H9 (cell line): ENCODE measurements around the gene CDCP2. TPM values are rescaled to one million over a fixed set of nuclear protein-coding genes. Genes with fewer than 3 reads are reported as not detected.

ENCODE experiments used
- DNase-seq: peaks from one replicate; pipeline ENCODE4 v3.0.0-alpha.2; 2017
- H2AFZ ChIP-seq: one replicate; pipeline ENCODE4 v1.6.1; 2013; ENCODE audit warnings: mild to moderate bottlenecking, low read length, control low read depth, moderate library complexity
- H2AK5ac ChIP-seq: 2 replicates; pipeline ENCODE4 v1.6.1; 2013; ENCODE audit warnings: low read length, control low read depth, mixed read lengths; ENCODE audit not compliant: insufficient read length
- H2BK120ac ChIP-seq: one replicate; pipeline ENCODE4 v1.6.1; 2013; ENCODE audit warnings: low read depth, mild to moderate bottlenecking, low read length, control low read depth, inconsistent platforms; ENCODE audit not compliant: poor library complexity, severe bottlenecking
- H2BK12ac ChIP-seq: 2 replicates; pipeline ENCODE4 v1.6.1; 2013; ENCODE audit warnings: low read length, control low read depth, mixed read lengths, low read depth; ENCODE audit not compliant: insufficient read length
- H2BK15ac ChIP-seq: 2 replicates; pipeline ENCODE4 v1.6.1; 2013; ENCODE audit warnings: low read depth, low read length, control low read depth
- H2BK20ac ChIP-seq: one replicate; pipeline ENCODE4 v1.6.1; 2013; ENCODE audit warnings: low read depth, mild to moderate bottlenecking, low read length, control low read depth, inconsistent platforms; ENCODE audit not compliant: poor library complexity, severe bottlenecking
- H2BK5ac ChIP-seq: 2 replicates; pipeline ENCODE4 v1.6.1; 2013; ENCODE audit warnings: low read length, control low read depth, mixed read lengths; ENCODE audit not compliant: insufficient read length
- H3K14ac ChIP-seq: 2 replicates; pipeline ENCODE4 v1.6.1; 2013; ENCODE audit warnings: low read length, control low read depth; ENCODE audit not compliant: insufficient read depth
- H3K18ac ChIP-seq: 2 replicates; pipeline ENCODE4 v1.6.1; 2013; ENCODE audit warnings: low read depth, mild to moderate bottlenecking, mixed read lengths, low read length, control low read depth; ENCODE audit not compliant: insufficient read length
- H3K23ac ChIP-seq: 2 replicates; pipeline ENCODE4 v1.6.1; 2013; ENCODE audit warnings: low read length, control low read depth, mixed read lengths, low read depth; ENCODE audit not compliant: insufficient read length
- H3K23me2 ChIP-seq: 2 replicates; pipeline ENCODE4 v1.6.1; 2013; ENCODE audit warnings: low read depth, mild to moderate bottlenecking, mixed read lengths, low read length, control low read depth; ENCODE audit not compliant: insufficient read length, poor library complexity, severe bottlenecking
- H3K27ac ChIP-seq: 2 replicates; pipeline ENCODE4 v1.5.1; 2013; ENCODE audit warnings: low read length, control low read depth, mixed read lengths, low read depth; ENCODE audit not compliant: insufficient read length
- H3K27me3 ChIP-seq: 2 replicates; pipeline ENCODE4 v1.6.1; 2013; ENCODE audit warnings: low read length, control low read depth, inconsistent platforms; ENCODE audit not compliant: insufficient read depth
- H3K4ac ChIP-seq: 2 replicates; pipeline ENCODE4 v1.6.1; 2013; ENCODE audit warnings: low read depth, mild to moderate bottlenecking, control low read depth, inconsistent platforms, low read length, moderate library complexity
- H3K4me1 ChIP-seq: 2 replicates; pipeline ENCODE4 v1.6.1; 2013; ENCODE audit warnings: low read length, control low read depth, inconsistent platforms; ENCODE audit not compliant: insufficient read depth
- H3K4me2 ChIP-seq: 2 replicates; pipeline ENCODE4 v1.6.1; 2013; ENCODE audit warnings: low read length, control low read depth, mixed read lengths; ENCODE audit not compliant: insufficient read length, insufficient read depth
- H3K56ac ChIP-seq: 2 replicates; pipeline ENCODE4 v1.6.1; 2013; ENCODE audit warnings: low read depth, mild to moderate bottlenecking, mixed read lengths, low read length, control low read depth; ENCODE audit not compliant: insufficient read length
- H3K79me1 ChIP-seq: 2 replicates; pipeline ENCODE4 v1.6.1; 2013; ENCODE audit warnings: low read depth, mild to moderate bottlenecking, moderate library complexity, low read length, control low read depth, inconsistent platforms; ENCODE audit not compliant: insufficient read depth, poor library complexity, severe bottlenecking
- H3K79me2 ChIP-seq: 2 replicates; pipeline ENCODE4 v1.6.1; 2013; ENCODE audit warnings: low read length, control low read depth, inconsistent platforms; ENCODE audit not compliant: insufficient read depth
- H3K9ac ChIP-seq: 2 replicates; pipeline ENCODE4 v1.6.1; 2013; ENCODE audit warnings: low read length, control low read depth, mixed read lengths; ENCODE audit not compliant: insufficient read length; ENCODE audit errors: extremely low read depth
- H3K9me3 ChIP-seq: one replicate; pipeline ENCODE4 v1.6.1; 2013; ENCODE audit warnings: low read depth, low read length, inconsistent platforms; ENCODE audit not compliant: control insufficient read depth
- H3T11ph ChIP-seq: one replicate; pipeline ENCODE4 v1.6.1; 2013; ENCODE audit warnings: mild to moderate bottlenecking, low read length, control low read depth, inconsistent platforms
- H4K20me1 ChIP-seq: one replicate; pipeline ENCODE4 v1.6.1; 2013; ENCODE audit not compliant: control insufficient read depth, insufficient read length, insufficient read depth
- H4K5ac ChIP-seq: 2 replicates; pipeline ENCODE4 v1.6.1; 2013; ENCODE audit warnings: low read depth, mild to moderate bottlenecking, mixed read lengths, low read length, control low read depth; ENCODE audit not compliant: insufficient read length
- H4K8ac ChIP-seq: replicated peaks from 2 replicates; pipeline ENCODE4 v1.6.1; 2013; ENCODE audit warnings: low read length, control low read depth, mixed read lengths, low read depth; ENCODE audit not compliant: insufficient read length
- H4K91ac ChIP-seq: 2 replicates; pipeline ENCODE4 v1.6.1; 2013; ENCODE audit warnings: low read depth, mild to moderate bottlenecking, moderate library complexity, mixed read lengths, low read length, control low read depth; ENCODE audit not compliant: insufficient read length
- H3K27ac Mint-ChIP-seq, 3 experiments: 2 replicates in 2 of 3; 3 replicates in 1 of 3; pipeline ENCODE4 v1.8.0; 2020 to 2021; ENCODE audit warnings: mixed read lengths in 3 of 3, mild to moderate bottlenecking in 1 of 3, moderate library complexity in 1 of 3
- H3K27me3 Mint-ChIP-seq: 2 replicates; pipeline ENCODE4 v1.8.0; 2021; ENCODE audit warnings: low read depth, mild to moderate bottlenecking, moderate library complexity, mixed read lengths
- H3K36me3 Mint-ChIP-seq, 3 experiments: 2 replicates in 2 of 3; 3 replicates in 1 of 3; pipeline ENCODE4 v1.8.0; 2020 to 2021; ENCODE audit warnings: low read depth in 3 of 3, mixed read lengths in 3 of 3; ENCODE audit not compliant: insufficient read depth in 1 of 3
- H3K4me1 Mint-ChIP-seq, 2 experiments: 2 replicates each; pipeline ENCODE4 v1.8.0; 2020; ENCODE audit warnings: mixed read lengths in 2 of 2
- H3K4me3 Mint-ChIP-seq, 2 experiments: 2 replicates in 1 of 2; 3 replicates in 1 of 2; pipeline ENCODE4 v1.8.0; 2020 to 2021; ENCODE audit warnings: mild to moderate bottlenecking in 2 of 2, mixed read lengths in 2 of 2, moderate library complexity in 1 of 2
- H3K9me3 Mint-ChIP-seq, 2 experiments: 2 replicates in 1 of 2; 3 replicates in 1 of 2; pipeline ENCODE4 v1.8.0; 2020; ENCODE audit warnings: mild to moderate bottlenecking in 2 of 2, mixed read lengths in 2 of 2, moderate library complexity in 1 of 2
- WGBS: extraction: QIAGEN DNeasy Blood & Tissue Kit; methylation state at CpG from one replicate; pipeline ENCODE4 v1.1.7; 2013; ENCODE audit warnings: missing lambda C conversion rate, low lambda C conversion rate, mixed read lengths; ENCODE audit not compliant: insufficient read length; ENCODE audit errors: extremely low coverage; 5-methylcytosine and 5-hydroxymethylcytosine counted together
- total RNA-seq: library from RNA; stranded (reverse); gene quantifications from 2 replicates; pipeline ENCODE4 v1.2.1, GENCODE V29; 2021
- TF ChIP-seq, protein P1 (sequence below): fragments of 200-600 bp; sonication (generic); conservative IDR thresholded peaks from 3 replicates; pipeline ENCODE4 v1.8.0; 2021; ENCODE audit warnings: antibody characterized with exemption, mild to moderate bottlenecking

The CDCP2 gene
- total RNA-seq, 1 experiment from 2014 or later, result not detected

DNA sequence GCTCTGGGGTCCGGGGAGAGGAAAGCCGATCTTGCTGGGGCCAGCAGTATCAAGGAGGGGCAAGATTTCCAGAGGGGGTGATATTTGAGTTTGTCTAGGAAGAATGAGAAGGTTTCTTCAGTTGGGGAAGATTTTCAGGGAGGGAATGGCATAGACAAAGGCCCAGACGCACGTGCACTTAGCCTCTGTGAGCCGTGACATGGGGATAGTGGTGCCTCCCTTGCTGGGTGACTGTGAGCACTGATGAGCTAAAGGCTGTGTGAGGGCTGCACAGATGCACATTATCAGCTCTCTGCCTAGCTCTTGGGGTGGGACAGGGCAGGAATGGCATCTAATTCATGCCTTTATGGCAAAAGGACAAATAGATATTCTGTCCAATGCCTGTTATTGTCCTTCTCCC, 1.8 kb downstream of the CDCP2 start:
- no CpG with 5 or more reads among the region's 5 CpGs for WGBS

More for the DNA sequence above, 1.8 kb downstream of the CDCP2 start:
- Histone ChIP-seq H2BK20ac (no peak overlapping the region), H2BK15ac (no peak overlapping the region), H3T11ph (no peak overlapping the region), H3K14ac (no peak overlapping the region), H4K8ac (no peak overlapping the region), H2BK12ac (no peak overlapping the region), H4K91ac (no peak overlapping the region), H3K18ac (no peak overlapping the region), H3K23ac (no peak overlapping the region), H3K4me1 (peaks cover 4% of the 10 kb centered on the region; the same call in 1 of the 2 replicates), H3K9me3 (no peaks in the 10 kb centered on the region), H3K79me2 (no peaks in the 10 kb centered on the region), H3K9ac (no peak overlapping the region), H2BK5ac (no peak overlapping the region), H3K56ac (no peak overlapping the region), H2AK5ac (no peak overlapping the region), H3K27ac (no peak overlapping the region), H3K4ac (no peak overlapping the region), H2BK120ac (no peak overlapping the region), H3K23me2 (no peaks in the 10 kb centered on the region), H3K4me2 (no peak overlapping the region), H3K79me1 (no peaks in the 10 kb centered on the region), H4K20me1 (no peaks in the 10 kb centered on the region), H2AFZ (no peak overlapping the region), H4K5ac (no peak overlapping the region), H3K27me3 (no peaks in the 10 kb centered on the region)
- Mint-ChIP-seq H3K36me3 (no peaks in the 10 kb centered on the region), H3K9me3 (no peaks in the 10 kb centered on the region), H3K4me1 (peaks cover 13 to 14% of the 10 kb centered on the region in 2 experiments), H3K27ac (no peak overlapping the region; a peak in 1 of 7 replicates), H3K4me3 (no peak overlapping the region), H3K27me3 (peaks cover 7% of the 10 kb centered on the region)
- TF ChIP-seq, protein P1, sequence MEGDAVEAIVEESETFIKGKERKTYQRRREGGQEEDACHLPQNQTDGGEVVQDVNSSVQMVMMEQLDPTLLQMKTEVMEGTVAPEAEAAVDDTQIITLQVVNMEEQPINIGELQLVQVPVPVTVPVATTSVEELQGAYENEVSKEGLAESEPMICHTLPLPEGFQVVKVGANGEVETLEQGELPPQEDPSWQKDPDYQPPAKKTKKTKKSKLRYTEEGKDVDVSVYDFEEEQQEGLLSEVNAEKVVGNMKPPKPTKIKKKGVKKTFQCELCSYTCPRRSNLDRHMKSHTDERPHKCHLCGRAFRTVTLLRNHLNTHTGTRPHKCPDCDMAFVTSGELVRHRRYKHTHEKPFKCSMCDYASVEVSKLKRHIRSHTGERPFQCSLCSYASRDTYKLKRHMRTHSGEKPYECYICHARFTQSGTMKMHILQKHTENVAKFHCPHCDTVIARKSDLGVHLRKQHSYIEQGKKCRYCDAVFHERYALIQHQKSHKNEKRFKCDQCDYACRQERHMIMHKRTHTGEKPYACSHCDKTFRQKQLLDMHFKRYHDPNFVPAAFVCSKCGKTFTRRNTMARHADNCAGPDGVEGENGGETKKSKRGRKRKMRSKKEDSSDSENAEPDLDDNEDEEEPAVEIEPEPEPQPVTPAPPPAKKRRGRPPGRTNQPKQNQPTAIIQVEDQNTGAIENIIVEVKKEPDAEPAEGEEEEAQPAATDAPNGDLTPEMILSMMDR, result no peak
- no peak for DNase-seq
